ENCODE measurements around the gene KIN.
"Not testable (repeated sequence)": the region's sequence is repeated elsewhere in the genome, so short reads cannot be mapped to it uniquely, and the experiment has no call there.

The KIN gene, protein sequence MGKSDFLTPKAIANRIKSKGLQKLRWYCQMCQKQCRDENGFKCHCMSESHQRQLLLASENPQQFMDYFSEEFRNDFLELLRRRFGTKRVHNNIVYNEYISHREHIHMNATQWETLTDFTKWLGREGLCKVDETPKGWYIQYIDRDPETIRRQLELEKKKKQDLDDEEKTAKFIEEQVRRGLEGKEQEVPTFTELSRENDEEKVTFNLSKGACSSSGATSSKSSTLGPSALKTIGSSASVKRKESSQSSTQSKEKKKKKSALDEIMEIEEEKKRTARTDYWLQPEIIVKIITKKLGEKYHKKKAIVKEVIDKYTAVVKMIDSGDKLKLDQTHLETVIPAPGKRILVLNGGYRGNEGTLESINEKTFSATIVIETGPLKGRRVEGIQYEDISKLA

GRCh38 chr10:7787857-7788638, at the start of gene KIN, which contains the start of gene ATP5F1C:
Gene KIN (minus strand): TSS chr10:7787993. CDS start chr10:7787933, 60 bp downstream.
Gene ATP5F1C (plus strand): TSS chr10:7788177. CDS start chr10:7788208, 31 bp downstream.
- DNase-seq, result peak; percentile 97
- ATAC-seq, result peak; percentile 97

DNA sequence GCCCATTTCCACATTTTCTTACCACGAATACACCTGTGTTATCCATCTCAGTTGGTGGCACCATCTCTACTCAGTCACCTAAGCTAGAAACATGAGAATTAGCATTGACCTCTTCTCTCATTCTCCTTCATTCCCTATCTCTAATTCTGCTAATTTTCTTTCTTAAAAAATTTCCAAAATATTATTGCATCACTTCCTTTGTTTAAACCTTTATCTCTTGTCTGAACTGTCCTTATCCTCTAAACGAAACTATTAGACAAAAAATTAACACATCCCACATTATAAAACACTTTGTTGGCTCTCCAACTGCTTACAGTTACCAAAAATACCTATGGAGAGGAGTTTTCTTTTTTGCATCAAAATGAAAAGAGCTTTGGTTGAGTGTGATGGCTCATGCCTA, 48.8 kb upstream of the KIN start:
- no peak for DNase-seq
- ATAC-seq, result no peak

DNA sequence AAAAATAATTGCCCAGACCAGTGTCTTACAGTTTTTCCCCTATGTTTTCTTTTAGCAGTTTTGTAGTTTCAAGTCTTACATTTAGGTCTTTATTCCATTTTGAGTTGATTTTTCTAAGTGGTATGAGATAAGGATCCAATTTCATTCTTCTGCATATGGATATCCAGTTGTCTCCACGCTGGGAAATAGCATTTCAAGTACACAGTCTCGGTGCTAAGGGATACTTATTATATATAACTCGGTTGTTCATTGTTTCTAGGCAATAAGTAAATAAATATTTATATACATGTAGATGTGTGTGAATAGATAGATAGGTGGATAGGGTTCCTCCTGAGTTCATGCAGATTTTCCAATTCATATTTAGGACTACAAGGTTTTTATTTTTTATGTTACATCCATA, 46.5 kb upstream of the KIN start:
- no peak for ATAC-seq
- no peak for DNase-seq

DNA sequence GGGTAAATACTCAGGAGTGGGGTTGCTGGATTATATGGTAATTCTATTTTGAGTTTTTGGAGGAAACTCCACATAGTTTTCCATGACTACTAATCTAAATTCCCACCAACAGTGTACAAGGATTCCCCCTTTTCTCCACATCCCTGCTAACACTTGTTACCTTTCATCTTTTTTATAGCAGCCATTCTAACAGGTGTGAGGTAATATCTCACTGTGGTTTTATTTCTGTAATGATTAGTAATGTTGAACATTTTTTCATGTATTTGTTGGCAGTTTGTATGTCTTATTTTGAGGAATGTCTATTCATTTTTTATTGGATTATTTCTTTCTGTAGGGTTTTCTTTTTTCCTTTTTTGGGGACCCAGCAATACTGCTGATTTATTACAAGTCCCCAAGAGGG, 45.4 kb upstream of the KIN start:
- DNase-seq (no peak), ATAC-seq (no peak)

- ATAC-seq (no peak), DNase-seq (no peak)
Observed at GRCh38 chr10:7832060-7832459, 44.3 kb upstream of the KIN start.

GRCh38 chr10:7829289-7829834, 41.6 kb upstream of the KIN start:
- DNase-seq (no peak), ATAC-seq (no peak)

GRCh38 chr10:7826971-7827370, 39.2 kb upstream of the KIN start:
- ATAC-seq (peak; percentile 49), DNase-seq (no peak)

- DNase-seq, result no peak
Observed at GRCh38 chr10:7824251-7824650, 36.5 kb upstream of the KIN start.

DNA sequence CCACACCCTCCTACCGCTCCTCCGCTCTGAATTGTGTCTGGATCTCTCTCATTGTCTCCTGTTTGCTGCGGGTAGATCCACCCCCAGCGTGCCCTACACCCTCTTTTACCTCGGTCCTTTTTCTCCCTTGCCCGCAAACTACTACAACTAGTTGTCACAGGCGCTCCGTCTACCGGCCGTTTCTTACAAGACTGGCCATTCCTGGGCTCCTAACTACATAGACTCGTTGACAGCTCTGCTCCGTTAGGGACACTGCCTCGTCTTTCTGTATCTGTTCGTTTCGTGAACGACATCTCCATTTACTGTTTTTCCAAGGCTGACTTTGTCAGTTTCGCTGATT, 31.3 kb upstream of the KIN start:
- DNase-seq (peak; percentile 39), ATAC-seq (peak; percentile 53)

More at GRCh38 chr10:7824251-7824650, 36.5 kb upstream of the KIN start:
- ATAC-seq, result no peak

GRCh38 chr10:7818295-7819120, 30.7 kb upstream of the KIN start, which contains the start of gene TAF3:
Gene TAF3 (plus strand): TSS chr10:7818505. CDS start chr10:7818710, 205 bp downstream.
- peak; percentile 90 for ATAC-seq
- peak; percentile 94 for DNase-seq

DNA sequence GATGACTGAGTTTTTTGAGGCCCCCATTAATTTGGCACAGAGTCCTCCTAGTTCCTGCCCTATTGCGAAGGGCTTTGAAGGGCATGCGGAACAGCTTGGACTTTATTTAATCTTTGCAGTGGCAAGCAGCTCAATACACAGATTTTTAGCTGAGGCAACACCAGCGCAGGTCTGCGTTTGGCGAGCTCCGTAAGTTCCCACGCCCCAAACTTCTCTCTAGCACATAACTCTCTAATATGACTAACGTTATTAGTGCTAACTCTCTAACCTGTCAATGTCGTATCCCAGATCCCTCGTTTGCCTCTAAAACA, 30.1 kb upstream of the KIN start:
- DNase-seq (no peak), ATAC-seq (no peak)

- no peak for ATAC-seq
- no peak for DNase-seq
Observed at GRCh38 chr10:7817576-7817975, 29.8 kb upstream of the KIN start.

DNA sequence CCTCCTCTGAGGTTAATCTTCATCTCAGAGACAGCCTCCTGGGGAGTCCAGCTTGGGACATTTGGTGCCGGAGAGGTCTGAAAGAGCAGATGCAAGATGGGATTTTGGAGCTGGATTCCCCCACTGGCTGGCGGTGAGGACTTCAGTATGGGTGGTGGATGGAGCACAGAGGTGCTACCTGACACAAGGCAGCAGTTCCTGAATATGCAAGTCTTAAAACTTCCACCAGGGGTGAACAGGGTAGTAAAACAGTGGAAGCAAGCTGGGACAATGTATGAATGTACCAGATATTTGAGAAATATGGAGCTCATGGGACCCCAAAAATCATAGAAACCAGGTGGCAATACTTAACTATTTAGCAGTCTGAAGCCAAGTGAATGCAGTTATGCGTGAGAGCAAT, 25.7 kb upstream of the KIN start:
- DNase-seq (no peak), ATAC-seq (no peak)

GRCh38 chr10:7811743-7812142, 23.9 kb upstream of the KIN start:
- not testable (repeated sequence) for DNase-seq, ATAC-seq

DNA sequence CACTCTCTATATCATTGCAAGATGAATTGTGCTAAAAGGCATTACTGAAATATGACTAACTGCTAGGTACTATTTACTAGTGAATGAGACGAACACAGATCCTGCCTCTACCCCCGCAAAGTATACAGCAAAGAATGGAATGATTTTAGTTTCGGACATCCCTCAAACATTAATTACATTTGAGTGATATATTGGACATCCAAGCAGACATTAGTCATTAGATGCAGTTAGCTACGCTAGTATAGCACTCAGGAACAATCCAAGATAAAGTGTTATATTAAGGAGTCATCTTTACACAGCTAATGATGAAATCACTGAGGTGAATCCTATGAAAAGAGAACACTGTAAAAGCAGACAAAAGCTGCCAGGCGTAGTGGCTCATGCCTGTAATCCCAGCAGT, 23.2 kb upstream of the KIN start:
- ATAC-seq (no peak), DNase-seq (no peak)

DNA sequence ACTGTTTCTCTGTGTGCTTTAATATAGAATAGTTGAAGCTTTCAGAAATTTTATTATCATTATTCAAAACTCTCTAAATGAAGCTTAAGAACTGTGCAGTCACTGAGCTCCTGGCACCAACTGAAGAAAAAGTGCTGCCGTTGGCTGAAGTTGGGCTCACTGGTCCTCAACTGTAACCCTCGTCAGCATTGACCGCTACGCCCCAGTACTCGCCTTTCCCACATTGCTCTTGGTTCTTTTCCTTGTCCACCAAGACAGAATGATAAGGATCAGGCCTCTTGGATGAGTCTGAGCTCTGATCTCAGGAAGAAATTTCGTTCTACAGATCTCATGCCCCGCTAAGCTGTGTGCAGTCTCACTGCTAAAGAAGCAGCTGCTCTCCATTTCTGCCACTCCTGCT, 22.6 kb upstream of the KIN start:
- no peak for ATAC-seq
- DNase-seq, result no peak

DNA sequence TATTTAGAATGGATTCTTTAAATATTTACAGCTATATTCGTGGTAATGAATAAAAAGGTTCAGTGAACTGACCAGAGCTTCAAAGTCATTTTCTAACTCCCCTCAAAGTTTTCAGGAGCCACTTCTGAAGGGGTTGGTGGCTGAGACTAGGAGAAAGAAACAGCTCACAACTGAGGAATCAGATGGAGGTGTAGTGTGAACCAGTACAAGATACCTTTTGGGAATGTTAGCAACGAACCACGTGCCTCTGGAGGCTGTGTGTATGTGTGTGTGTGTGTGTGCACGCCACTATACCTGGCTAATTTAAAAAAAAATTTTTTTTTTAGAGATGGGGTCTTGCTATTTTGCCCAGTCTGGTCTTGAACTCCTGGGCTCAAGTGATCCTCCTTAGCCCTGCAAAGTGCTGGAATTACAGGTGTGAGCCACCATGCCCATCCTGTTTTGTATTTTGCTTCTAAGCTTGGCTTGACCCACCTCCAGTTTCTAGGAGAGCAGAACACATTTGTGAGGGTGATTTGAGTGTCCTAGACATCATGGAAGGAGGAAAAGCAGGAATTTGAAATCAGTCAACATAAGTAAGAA, 21.0 kb upstream of the KIN start:
- no peak for ATAC-seq
- DNase-seq, result no peak

DNA sequence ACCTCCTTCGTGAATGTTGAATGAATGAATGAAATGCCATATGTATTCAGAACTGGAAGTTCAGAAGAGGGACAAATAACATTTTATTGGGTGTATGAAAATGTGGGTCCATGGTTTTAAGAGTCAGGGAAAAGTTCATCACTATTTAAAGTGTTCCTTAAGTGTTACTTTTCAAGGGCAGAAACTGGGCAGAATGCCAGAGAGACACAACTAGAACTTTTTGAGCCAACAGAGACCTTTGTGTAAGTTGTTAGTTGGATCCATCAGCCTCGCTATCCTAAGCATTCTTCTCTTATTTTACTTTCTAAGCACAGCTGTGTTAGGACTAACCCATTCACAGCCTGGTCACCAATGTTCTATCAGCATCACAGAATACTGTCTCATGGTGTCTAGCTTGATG, 16.9 kb upstream of the KIN start:
- ATAC-seq, result no peak
- DNase-seq, result no peak

DNA sequence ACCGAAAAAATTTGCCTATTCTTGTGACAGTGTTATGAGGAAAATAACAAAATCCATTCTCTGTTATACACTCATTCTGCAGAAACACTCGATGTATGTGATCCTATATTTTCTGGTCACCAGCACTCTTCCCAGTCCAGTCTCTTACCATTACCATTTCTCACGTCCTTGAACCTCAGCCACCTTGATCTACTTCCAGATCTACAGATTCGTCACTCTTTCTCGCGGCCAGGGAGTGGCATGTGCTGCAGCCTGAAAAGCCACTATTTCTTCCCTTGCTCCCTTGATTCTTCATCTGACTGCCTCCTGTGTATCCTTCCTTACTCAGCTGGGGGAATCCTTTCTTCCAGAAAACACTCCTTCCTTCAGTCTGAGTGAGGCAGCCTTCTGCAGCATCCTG, 16.4 kb upstream of the KIN start:
- ATAC-seq, result no peak
- DNase-seq, result no peak

DNA sequence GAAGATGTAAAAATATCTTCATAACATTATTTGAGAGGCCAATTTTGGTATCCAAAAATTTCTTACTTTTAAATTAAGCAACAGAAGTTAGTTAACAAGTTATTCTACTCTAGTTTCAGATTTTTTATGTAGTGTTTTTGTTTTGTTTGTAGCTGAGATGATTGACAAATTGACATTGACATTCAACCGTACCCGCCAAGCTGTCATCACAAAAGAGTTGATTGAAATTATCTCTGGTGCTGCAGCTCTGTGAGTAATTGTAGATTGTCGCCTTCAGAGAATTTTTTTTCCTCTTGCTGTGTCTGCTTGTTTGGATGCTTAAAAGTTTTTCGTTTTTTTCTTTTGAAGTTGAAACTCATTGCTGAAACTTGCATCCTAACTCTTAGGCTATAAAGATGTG, 14.8 kb upstream of the KIN start:
- ATAC-seq (no peak), DNase-seq (no peak)

- ATAC-seq (no peak), DNase-seq (no peak)
Observed at GRCh38 chr10:7797582-7797981, 9.8 kb upstream of the KIN start.

- DNase-seq (no peak), ATAC-seq (no peak)
Observed at GRCh38 chr10:7795605-7796004, 7.8 kb upstream of the KIN start.

All from stimulated activated naive CD8-positive, alpha-beta T cell treated with anti-CD3 and anti-CD28 coated beads, Interleukin-15, Interleukin-2, amounts not matched to agents 100 U/mL and 50 U/mL, for 24 hours (primary cell).